GM18502 (cell line): ENCODE data around the gene HOXB5.

Experiments
- ATAC-seq: cut with Tn5 transposase; IDR thresholded peaks from one replicate; pipeline ENCODE4 v1.9.1; 2021; ENCODE audit warnings: mild to moderate bottlenecking; ENCODE audit not compliant: unreplicated experiment, poor library complexity

The HOXB5 gene

DNA sequence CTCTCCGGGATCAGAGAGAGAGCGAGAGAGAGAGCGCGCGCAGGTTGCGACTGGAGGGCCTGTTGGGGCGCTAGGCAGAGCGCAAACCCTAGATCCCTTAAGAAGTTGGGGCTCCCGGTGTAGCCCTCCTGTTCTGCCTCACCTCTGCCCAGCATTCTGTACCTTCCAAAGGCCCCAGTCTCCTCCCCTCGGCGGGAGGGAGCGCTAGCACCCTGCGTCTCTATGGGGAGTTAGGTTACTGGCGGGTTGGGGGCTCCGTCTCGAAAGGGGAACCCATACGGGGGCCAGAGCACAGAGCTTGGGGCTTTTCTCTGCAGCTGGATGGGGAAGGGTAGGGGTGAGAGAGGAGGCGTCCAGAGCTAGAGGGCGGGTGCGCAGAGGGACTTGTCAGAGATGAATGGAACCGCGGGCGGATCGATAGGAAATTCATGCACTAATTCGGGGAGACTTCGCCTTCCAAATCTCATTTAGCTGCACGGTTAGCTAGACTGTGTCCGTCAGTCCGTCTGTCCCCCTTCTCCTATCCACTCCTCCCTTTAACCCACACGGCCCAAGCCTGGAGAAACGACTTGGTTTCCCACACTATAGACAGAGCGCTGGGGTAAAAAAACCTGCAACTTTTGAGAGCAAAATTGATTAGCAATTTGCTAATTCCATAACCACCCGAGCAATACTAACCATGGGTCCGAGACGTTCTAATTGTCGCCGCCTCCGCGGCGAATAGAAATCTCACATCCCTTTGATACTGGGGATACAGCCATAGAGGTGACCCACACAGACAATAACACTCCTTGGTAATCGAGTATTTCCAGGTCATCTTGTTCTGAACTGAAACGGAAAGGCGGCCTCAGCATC is 14.7 kb downstream of the HOXB5 start:
- peak; percentile 36 for ATAC-seq

DNA sequence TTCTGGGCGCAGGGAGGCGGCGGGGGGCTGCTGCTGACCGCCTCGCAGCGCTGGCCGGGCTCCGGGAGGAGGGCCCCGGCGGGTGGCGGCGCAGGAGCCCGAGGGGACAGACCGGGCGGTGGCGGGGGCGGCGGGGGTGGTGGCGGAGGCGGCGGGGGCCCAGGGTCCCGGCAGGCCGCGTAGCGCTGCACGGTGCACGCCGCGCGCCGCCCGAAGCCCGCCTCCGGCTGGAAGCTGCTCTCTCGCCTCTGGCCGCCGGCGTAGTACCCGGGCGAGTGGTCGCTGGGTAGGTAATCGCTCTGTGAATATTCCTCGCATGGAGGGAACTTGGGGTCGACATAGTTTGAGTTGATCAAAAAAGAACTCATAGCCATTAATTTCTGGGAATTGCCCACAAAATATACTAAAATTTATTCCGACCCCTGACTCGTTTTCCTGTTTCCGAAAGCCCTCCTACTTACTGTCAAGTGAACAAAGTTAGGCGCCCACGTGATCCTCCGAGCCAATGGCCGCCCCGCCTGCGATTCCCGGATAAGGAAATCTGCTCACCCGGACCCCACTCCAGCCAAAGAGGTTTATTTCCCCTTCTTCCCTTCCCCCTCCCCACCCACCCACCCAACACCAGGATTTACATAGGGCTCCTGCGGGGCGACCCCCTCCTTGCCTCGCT is 15.5 kb downstream of the HOXB5 start, which contains the start of gene HOXB4:
TSS of gene HOXB4 (minus strand) at position 405 of the 670 bp plus-strand sequence. CDS start at position 374, 31 bp downstream.
- peak; percentile 65 for ATAC-seq

- no peak for ATAC-seq
Observed at GRCh38 chr17:48577330-48577945, 16.1 kb downstream of the HOXB5 start.

DNA sequence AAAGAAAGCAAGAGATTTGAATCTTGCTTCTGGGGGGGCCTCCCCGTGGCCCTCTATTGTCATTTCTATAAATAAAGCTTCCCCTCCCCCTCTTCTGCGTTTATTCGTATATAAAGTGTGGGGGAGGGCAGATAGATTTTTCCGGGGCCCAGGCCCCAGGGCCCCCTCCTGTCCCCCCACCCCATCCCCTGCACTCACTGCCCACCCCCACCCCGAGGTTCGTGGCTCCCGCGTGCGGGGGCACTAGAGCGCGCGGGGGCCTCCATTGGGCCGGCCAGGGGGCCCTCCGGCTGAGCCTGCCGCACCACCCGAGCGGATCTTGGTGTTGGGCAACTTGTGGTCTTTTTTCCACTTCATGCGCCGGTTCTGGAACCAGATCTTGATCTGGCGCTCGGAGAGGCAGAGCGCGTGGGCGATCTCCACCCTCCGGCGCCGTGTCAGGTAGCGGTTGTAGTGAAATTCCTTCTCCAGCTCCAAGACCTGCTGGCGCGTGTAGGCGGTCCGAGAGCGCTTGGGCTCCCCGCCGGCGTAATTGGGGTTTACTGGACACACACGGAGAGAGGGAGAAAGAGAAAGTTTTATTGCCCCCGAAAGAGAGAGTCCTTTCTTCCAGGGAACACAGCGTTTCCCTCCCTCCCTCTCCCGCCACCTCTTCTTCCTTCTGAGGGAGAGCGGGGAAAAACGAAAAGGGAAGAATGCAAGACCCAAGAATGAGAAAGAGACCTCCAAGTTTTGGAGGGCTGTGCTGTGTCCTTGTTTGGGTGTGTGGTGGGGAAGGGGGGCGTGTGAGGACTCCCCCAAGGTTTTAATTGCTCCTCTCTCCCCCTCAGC is 16.9 kb downstream of the HOXB5 start:
- ATAC-seq = no peak

GRCh38 chr17:48575673-48576478 is 17.7 kb downstream of the HOXB5 start:
- no peak for ATAC-seq

DNA sequence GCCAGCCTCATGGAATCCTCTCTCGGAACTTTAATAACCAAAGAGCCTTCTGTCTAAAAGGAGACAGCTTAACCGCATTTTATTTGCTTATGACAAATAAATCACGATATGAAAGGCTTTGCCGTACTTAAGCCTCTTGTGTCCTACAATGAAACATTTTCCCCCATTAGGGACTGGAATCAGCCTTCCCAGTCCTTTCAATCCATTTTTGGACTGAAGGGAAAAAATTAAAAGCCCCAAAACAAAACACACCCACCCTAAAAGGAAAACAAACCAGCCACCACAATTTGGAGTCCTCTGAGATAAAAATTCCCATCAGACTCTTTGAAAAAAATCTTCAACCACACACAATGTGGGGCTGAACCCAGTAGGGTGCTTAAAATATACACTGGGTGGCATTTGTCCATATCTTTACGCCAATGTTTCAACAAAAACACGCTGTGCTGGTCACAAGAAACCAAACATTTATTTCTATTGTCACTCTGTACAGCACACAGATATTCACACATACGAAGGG is 18.5 kb downstream of the HOXB5 start:
- no peak for ATAC-seq

GRCh38 chr17:48574505-48575065 is 19.0 kb downstream of the HOXB5 start:
- ATAC-seq = no peak

GRCh38 chr17:48571826-48572417 is 21.7 kb downstream of the HOXB5 start:
- no peak for ATAC-seq

GRCh38 chr17:48571024-48571818 is 22.4 kb downstream of the HOXB5 start:
- ATAC-seq = no peak

- ATAC-seq = no peak
Observed at GRCh38 chr17:48570325-48571023, 23.1 kb downstream of the HOXB5 start.

DNA sequence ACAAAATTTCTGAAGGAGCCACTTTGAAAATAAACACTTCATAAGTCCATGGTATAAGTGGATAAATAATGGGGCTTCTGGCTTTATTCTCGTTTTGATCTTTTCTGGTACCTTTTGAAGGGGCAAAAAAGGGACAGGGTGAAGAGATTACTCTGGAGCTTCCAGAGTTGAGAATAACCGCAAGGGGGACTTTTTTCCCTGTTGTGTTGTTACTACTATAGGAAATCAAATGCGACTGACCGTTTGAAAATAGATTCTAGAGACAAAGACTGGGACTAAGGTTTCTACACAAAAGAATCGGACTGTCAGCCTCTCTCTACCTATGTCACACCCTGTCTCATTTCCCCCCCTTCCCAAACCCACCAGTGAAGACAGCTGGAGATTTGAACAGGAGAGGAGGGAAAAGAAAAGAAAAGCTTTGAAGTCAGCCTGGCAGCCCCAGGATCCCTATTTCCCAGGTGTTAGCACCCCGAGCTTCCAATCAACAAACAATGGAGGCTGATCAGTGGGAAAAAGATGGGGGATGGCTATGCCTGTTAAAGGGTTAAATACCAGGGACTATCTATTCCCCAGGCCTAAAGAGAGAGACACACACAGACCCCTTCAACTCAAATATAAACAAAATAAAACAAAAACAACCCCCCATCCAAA is 23.8 kb downstream of the HOXB5 start:
- no peak for ATAC-seq

DNA sequence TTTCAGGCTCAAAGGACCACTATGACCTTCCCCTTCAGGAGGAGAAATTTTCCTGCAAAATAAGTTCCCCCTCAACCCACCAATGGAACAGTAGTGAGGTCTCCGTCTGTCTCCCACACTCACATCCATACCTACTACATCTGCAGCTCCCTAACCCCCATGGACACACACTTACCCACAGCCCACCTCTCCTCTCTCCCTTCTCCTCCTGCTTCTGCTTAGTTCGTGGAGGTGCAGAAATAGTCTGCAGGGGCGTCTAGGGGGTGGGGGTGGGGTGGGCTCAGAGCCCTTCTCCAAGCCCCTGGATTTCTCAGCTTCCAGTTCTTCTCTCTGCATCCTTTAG is 24.4 kb downstream of the HOXB5 start:
- no peak for ATAC-seq

DNA sequence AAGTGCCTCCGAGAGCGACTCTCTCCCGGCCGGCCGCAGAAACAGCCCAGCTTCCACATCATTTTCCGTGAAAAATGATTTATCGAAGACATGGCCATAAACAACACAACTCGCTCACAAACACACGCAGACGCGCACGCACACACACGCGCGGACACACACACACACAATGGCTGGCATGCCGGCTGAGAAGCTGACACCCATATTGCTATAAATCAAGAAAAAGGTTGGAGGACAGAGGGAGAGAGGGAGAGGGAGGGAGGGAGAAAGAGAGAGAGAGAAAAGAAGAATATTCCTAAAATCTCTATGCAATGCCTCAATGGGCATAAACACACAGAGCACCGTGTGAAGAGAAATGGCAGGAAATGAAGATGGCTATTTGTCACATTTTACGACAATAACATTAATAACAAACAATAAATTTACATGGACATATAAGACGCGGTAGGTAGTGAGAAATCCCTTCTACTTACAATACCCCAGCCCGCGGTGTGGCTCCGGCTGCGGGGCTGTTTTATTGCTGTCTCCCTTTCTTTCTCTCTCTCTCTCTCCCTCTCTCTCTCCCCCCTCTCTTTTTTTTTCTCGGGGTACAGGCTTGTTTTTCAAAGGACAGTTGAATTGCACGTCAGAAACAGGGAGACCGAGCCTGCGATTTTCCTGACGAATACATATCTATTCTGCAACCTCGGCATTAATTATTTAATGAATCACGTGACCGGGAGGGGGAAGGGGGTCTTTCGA is 24.9 kb downstream of the HOXB5 start:
- no peak for ATAC-seq

- no peak for ATAC-seq
Observed at GRCh38 chr17:48567646-48568354, 25.8 kb downstream of the HOXB5 start.

DNA sequence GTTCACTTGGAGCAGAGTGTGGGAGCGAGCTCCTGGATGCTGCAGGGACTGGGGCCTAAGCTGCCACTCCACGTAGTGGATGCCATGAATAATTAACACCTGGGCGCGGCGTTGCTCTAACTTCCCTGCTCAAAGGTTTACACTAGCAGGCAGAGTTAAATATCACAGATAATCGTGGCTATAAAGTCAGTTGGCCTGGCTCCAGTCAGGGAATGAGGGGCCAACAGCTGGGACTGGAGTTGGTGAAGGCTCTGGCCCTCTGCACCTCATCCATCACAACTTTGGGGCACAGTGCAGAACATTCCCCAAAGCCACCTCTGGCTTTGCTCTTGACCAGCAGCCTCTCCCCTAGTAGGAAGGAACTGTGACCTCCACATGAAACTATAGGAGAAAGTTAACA is 26.4 kb downstream of the HOXB5 start:
- ATAC-seq = no peak

DNA sequence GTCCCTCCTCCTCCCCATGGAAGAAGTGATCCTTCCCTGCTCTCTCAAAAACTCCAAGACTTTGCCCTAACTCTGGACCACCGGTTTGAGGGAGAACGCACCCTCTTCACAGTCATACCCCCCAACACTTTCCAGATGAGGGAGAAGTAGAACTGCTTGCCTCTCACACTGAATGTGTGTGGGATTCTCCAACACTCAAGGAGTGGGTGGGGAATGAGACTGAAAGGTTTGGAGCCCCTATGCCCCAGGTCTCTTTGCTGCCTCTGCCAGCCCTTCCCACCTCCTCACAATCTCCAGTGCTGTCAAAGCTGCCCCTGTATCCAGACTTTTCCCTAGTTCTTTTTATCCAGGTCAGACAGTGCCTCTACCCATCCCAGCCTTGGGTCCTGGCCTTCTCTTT is 26.9 kb downstream of the HOXB5 start:
- no peak for ATAC-seq
